ENCODE measurements around the gene PFDN4. TPM values are rescaled to one million over a fixed set of nuclear protein-coding genes. Genes with fewer than 3 reads are reported as not detected.
"Not testable (repeated sequence)": the region's sequence is repeated elsewhere in the genome, so short reads cannot be mapped to it uniquely, and the experiment has no call there.

The PFDN4 gene
- total and polyA plus RNA-seq, 8 donors, result 16.7 to 65.6 (median 47.5) TPM

DNA sequence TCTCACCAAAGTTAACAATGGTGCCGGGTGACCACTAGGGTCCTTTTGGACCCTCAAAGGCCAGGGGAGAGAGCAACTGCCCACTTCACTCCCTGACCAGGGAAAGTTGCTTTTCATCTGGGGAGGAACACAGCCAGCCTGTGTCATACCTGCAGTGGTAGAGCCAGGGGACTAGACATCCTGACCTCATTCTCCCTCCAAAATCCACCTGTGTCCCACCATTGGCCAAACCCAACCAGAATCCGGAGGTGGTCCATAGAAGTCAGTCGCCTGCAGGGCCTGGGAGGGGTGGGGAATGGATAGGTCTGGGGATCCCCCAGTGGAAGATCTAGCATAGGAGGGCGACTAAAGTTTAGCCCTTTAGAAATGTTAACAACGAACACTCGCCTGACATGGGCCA lies 12.8 kb downstream of the PFDN4 start:
- intact Hi-C loops (cut with DNase I), result loop anchor here in 1 of 2 donors (5.0 kb wide), 1 partner anchor 427 kb away; no protein-coding TSS in a partner anchor
- no peaks in the 10 kb centered on the region for H3K27me3 ChIP-seq
- peaks cover 0 to 8% of the 10 kb centered on the region in 2 donors for H3K4me1 ChIP-seq
- no peak overlapping the region for H3K4me3 ChIP-seq
- TF ChIP-seq CTCF (IDR thresholded peaks at IDR 0.05), result no peak
- DNase-seq (no peak), ATAC-seq (no peak)
- no peak overlapping the region for H3K27ac ChIP-seq
- H3K9me3 ChIP-seq, result no peaks in the 10 kb centered on the region
- peaks cover 0 to 18% of the 10 kb centered on the region in 2 donors for H3K36me3 ChIP-seq

- Histone ChIP-seq H3K36me3 (peaks cover 0 to 14% of the 10 kb centered on the region in 2 donors), H3K4me3 (no peak overlapping the region), H3K27ac (no peak overlapping the region), H3K4me1 (peaks cover 0 to 8% of the 10 kb centered on the region in 2 donors), H3K27me3 (no peaks in the 10 kb centered on the region), H3K9me3 (no peaks in the 10 kb centered on the region)
- ATAC-seq, result peak; percentile 39
- no peak for DNase-seq
- intact Hi-C loops (cut with DNase I), result loop anchor here in 1 of 2 donors (5.0 kb wide), 1 partner anchor 426 kb away; no protein-coding TSS in a partner anchor
- no peak for TF ChIP-seq CTCF (IDR thresholded peaks at IDR 0.05)
Measured at GRCh38 chr20:54221353-54221752, 13.5 kb downstream of the PFDN4 start.

DNA sequence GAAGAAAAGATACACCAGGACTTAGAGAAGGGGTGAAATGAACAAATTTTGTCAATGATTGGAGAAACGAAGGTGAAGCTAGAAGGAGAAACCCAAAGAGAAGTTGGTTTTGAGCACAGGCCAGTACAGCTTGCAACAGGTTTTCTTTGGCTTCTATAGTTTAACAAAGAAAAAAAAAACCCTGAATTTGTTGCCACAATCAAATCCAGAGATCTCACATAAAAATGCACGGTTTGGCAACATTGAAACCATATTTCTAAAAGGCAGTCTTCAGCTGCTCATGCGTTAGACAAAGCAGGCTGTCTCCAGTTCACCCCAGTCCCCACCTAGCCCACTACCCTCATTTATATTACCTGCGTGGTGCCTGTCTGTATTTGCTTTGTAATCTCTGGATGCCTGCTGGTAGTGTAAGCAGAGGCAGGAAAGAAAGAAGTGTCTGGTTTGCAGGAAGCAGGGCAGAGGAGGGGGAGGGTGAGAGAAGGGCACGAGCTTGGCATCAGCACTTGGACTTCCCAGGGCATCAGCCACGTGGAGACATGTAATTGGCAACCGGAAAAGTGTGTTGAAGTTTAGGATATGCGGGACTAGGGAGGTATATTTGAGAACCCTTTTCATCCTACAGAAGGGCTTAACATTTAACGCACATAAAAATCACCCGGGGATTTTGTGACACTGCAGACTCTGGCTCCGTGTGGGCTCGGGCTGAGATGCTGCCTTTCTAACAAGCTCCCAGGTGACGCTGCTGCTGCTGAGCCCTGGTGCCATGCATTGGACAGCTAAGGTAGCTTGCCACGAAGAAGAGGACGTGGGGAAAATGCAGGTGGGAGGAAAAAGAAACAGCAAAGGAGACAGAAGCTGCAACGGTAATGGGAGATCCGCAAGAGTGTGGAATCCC lies 14.4 kb downstream of the PFDN4 start:
- no peak overlapping the region for H3K27ac ChIP-seq
- no peak overlapping the region for H3K4me3 ChIP-seq
- intact Hi-C loops (cut with DNase I), result loop anchor here in 1 of 2 donors (5.0 kb wide), 1 partner anchor 425 kb away; no protein-coding TSS in a partner anchor
- H3K4me1 ChIP-seq, result peaks cover 0 to 8% of the 10 kb centered on the region in 2 donors
- ATAC-seq, result peak; percentile 37
- TF ChIP-seq CTCF (IDR thresholded peaks at IDR 0.05), result no peak
- peaks cover 0 to 5% of the 10 kb centered on the region in 2 donors for H3K36me3 ChIP-seq
- no peaks in the 10 kb centered on the region for H3K9me3 ChIP-seq
- no peaks in the 10 kb centered on the region for H3K27me3 ChIP-seq
- no peak for DNase-seq

- Histone ChIP-seq H3K4me1 (peaks cover 0 to 8% of the 10 kb centered on the region in 2 donors), H3K27ac (no peak overlapping the region), H3K9me3 (no peaks in the 10 kb centered on the region), H3K36me3 (no peaks in the 10 kb centered on the region), H3K27me3 (no peaks in the 10 kb centered on the region), H3K4me3 (no peak overlapping the region)
- ATAC-seq, result no peak
- DNase-seq, result no peak
- intact Hi-C loops (cut with DNase I), result loop anchor here in 1 of 2 donors (5.0 kb wide), 1 partner anchor 424 kb away; no protein-coding TSS in a partner anchor
- TF ChIP-seq CTCF (IDR thresholded peaks at IDR 0.05), result no peak
Measured at GRCh38 chr20:54223285-54223684, 15.4 kb downstream of the PFDN4 start.

DNA sequence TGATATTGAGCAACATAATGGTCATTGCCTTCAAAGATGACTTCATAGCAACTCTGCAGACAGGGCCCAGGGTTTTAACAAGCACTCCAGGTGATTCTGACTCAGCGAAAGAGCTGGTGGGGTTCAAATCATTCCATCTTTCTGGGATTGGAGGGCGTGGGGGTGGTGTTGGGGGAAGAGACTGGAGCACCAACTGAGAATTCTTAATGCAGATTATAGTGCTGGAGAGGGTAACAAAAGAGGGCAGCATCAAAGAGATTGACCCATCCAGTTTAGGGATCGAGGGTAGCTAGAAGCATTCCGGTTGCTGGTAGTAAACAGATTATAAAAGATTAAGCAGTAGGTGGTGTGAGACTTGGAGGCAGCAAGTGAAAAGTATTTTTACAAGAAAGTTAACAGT lies 15.9 kb downstream of the PFDN4 start:
- no peak for DNase-seq
- no peak for ATAC-seq
- H3K4me3 ChIP-seq, result no peak overlapping the region
- H3K36me3 ChIP-seq, result no peaks in the 10 kb centered on the region
- no peaks in the 10 kb centered on the region for H3K27me3 ChIP-seq
- intact Hi-C loops (cut with DNase I), result loop anchor here in 1 of 2 donors (5.0 kb wide), 1 partner anchor 424 kb away; no protein-coding TSS in a partner anchor
- H3K27ac ChIP-seq, result no peak overlapping the region
- no peaks in the 10 kb centered on the region for H3K9me3 ChIP-seq
- no peak for TF ChIP-seq CTCF (IDR thresholded peaks at IDR 0.05)
- peaks cover 0 to 8% of the 10 kb centered on the region in 2 donors for H3K4me1 ChIP-seq

DNA sequence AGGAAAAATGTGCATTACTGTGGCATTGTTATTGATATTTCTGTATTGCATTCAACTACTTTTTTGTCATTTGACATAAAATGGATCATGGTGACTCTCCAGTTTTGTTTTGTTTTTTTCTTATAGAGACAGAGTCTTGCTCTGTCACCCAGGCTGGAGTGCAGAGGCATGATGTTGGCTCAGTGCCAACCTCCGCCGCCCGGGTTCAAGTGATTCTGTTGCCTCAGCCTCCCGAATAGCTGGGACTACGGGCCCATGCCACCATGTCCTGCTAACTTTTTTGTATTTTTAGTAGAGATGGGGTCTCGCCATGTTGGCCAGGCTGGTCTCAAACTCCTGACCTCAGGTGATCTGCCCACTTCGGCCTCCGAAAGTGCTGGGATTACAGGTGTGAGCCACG lies 16.8 kb downstream of the PFDN4 start:
- ATAC-seq, H3K9me3 ChIP-seq, H3K27me3 ChIP-seq, H3K4me3 ChIP-seq, DNase-seq, H3K36me3 ChIP-seq, H3K4me1 ChIP-seq, H3K27ac ChIP-seq: not testable (repeated sequence)
- intact Hi-C loops (cut with DNase I), result loop anchor here in 1 of 2 donors (5.0 kb wide), 1 partner anchor 423 kb away; no protein-coding TSS in a partner anchor
